Muscle of back (tissue), 13 donors: Measurements from ENCODE around the gene PFDN2. TPM values are rescaled to one million over a fixed set of nuclear protein-coding genes. Genes with fewer than 3 reads are reported as not detected.

ENCODE experiments used
- DNase-seq, 3 donors: peaks; one replicate each; pipeline versions ENCODE4 v3.0.0 to v3.0.0-alpha.2; 2013
- long read RNA-seq, 9 donors: transcript quantifications; one replicate each; lab custom pipeline, GENCODE V29; 2026
- polyA plus RNA-seq, 10 donors: library from polyadenylated mRNA; unstranded; fragments of 120-200 nt; gene quantifications; one replicate each; pipeline ENCODE4 v1.2.1, GENCODE V29; 2013; ENCODE audit not compliant: insufficient read length in 10 of 10

Gene PFDN2
- polyA plus RNA-seq: 10 to 100 TPM; 52.6 to 81.9 (median 62.9) TPM
- long read RNA-seq, donor 1, transcript PFDN2-201 (4 exons, 677 nt): major isoform, 45 of 74 reads
- long read RNA-seq, donor 1, partial matches to known transcripts: 28 of 74 reads
- long read RNA-seq, donor 1, other reads (novel, unspliced or antisense): 0 of 74 reads
- long read RNA-seq, donor 2, transcript PFDN2-201 (4 exons, 677 nt): major isoform, 24 of 33 reads
- long read RNA-seq, donor 2, partial matches to known transcripts: 8 of 33 reads
- long read RNA-seq, donor 2, other reads (novel, unspliced or antisense): 0 of 33 reads
- long read RNA-seq, donor 3, partial matches to known transcripts: 0 of 1 reads
- long read RNA-seq, donor 3, other reads (novel, unspliced or antisense): 0 of 1 reads
- long read RNA-seq, donor 4, transcript PFDN2-201 (4 exons, 677 nt): major isoform, 28 of 185 reads
- long read RNA-seq, donor 4, partial matches to known transcripts: 153 of 185 reads
- long read RNA-seq, donor 4, other reads (novel, unspliced or antisense): 0 of 185 reads
- long read RNA-seq, donor 5, transcript PFDN2-201 (4 exons, 677 nt): major isoform, 68 of 75 reads
- long read RNA-seq, donor 5, partial matches to known transcripts: 5 of 75 reads
- long read RNA-seq, donor 5, other reads (novel, unspliced or antisense): 0 of 75 reads
- long read RNA-seq, donor 6, transcript PFDN2-201 (4 exons, 677 nt): major isoform, 41 of 70 reads
- long read RNA-seq, donor 6, partial matches to known transcripts: 28 of 70 reads
- long read RNA-seq, donor 6, other reads (novel, unspliced or antisense): 0 of 70 reads
- long read RNA-seq, donor 7, transcript PFDN2-201 (4 exons, 677 nt): major isoform, 19 of 19 reads
- long read RNA-seq, donor 7, partial matches to known transcripts: 0 of 19 reads
- long read RNA-seq, donor 7, other reads (novel, unspliced or antisense): 0 of 19 reads
- long read RNA-seq, donor 8, transcript PFDN2-201 (4 exons, 677 nt): major isoform, 33 of 53 reads
- long read RNA-seq, donor 8, partial matches to known transcripts: 19 of 53 reads
- long read RNA-seq, donor 8, other reads (novel, unspliced or antisense): 0 of 53 reads
- long read RNA-seq, donor 9, transcript PFDN2-201 (4 exons, 677 nt): major isoform, 14 of 14 reads
- long read RNA-seq, donor 9, partial matches to known transcripts: 0 of 14 reads
- long read RNA-seq, donor 9, other reads (novel, unspliced or antisense): 0 of 14 reads

GRCh38 chr1:161117759-161118581 is at the start of gene PFDN2, which contains the start of gene NIT1:
TSS of gene PFDN2 (minus strand) at chr1:161118037. CDS start at chr1:161118026, 11 bp downstream.
TSS of gene NIT1 (plus strand) at chr1:161118105. CDS start at chr1:161118177, 72 bp downstream.
- peak; percentile 76 to 97 (median 94) for DNase-seq

DNA sequence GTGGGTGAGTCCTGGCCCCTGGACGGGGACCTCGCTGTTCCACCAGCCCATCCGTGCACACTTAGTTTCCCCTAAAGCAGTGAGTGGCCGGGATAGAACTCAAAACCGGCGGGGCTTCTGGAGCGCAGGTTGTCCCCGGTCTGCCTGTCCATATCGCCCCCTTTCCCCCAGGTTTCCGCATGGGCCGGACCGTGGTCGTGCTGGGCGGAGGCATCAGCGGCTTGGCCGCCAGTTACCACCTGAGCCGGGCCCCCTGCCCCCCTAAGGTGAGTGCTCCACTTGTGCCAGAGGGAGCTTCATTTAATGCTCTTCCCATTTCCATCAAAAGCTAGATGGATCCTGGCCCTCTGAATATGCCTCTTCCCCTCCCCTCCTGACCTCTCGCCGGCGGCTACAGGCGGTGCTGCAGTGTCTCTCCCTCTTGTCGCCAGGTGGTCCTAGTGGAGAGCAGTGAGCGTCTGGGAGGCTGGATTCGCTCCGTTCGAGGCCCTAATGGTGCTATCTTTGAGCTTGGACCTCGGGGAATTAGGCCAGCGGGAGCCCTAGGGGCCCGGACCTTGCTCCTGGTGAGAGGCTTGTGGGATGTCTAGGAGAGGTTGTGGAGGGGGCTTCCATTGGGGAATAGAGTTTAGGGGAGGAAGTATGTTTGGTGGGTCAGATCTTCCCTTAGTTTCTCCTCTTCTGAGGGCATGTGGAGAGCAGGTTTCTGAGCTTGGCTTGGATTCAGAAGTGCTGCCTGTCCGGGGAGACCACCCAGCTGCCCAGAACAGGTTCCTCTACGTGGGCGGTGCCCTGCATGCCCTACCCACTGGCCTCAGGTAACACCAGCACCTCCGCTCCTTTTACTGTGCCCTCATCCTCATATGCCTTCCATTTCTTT is 49.1 kb upstream of the PFDN2 start:
- peak in 1 of 3 donors; percentile 55 for DNase-seq

DNA sequence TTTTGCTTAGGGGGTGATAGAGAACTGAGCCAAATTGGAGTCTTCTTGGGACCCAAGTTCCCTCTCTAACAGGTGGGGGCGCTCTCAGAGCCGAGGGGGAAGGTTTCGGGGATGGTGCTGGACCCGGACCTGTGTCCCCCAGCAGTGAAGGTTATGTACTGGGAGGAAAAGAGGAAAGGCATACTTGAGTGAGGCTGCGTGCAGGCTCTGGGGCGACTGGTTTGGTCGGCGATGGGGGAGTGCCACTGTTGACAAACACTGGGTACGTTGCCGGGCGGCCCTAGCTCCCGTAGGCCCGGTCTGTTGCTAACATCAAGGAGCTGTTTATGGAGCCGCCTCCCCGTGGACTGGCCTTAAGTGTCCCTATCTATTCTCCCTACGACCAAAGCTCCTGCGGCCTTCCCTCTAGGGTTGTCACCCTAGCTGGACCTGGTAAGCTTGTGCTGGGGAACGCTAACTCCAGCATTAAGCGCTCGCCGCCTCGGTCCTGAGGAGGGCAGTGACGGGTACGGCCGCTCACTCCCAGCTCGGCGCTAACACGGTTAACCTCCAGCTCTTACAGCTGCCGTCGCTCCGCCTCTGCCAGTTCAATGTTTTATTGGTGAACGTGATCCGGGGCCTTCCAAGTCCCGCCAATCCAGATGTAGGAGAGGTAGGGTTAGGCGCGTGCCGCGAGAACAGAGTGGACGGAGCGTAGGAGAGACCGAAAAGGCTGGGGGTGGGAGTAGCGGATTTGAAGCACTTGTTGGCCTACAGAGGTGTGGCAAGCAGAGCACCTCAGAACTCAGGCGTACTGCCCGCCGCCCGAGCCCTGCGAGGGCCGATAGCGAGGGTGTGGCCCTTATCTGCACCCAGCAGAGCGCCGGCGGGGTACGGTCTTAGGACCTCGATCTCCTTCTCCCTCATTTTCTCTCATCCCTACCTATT is 48.2 kb upstream of the PFDN2 start, which contains the start of gene PPOX:
Gene PPOX, plus strand, starts transcription at position 685 of the 927 bp plus-strand sequence. CDS start 422 bp downstream, outside the sequence.
- DNase-seq: peak; percentile 97 to 99 (median 98)

DNA sequence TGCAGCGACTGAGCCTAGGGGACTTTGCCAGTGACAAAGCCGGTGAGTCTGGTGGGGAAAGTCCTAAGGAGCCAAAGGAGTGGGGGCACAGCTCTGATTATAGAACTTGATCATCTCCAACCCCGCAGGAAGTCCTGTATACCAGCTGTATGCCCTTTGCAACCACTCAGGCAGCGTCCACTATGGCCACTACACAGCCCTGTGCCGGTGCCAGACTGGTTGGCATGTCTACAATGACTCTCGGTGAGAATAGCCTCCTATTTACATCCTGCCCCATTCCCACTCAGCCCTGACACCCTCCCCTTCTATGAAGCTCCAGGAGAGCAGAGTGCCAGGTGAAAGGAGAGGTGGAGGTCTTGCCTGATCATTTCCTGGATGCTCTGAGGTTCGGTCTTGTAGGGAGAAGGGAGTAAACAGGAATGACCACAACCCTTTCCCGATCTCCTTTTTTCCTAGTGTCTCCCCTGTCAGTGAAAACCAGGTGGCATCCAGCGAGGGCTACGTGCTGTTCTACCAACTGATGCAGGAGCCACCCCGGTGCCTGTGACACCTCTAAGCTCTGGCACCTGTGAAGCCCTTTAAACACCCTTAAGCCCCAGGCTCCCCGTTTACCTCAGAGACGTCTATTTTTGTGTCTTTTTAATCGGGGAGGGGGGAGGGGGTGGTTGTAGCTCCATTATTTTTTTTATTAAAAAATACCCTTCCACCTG is 47.2 kb upstream of the PFDN2 start:
- no peak for DNase-seq

DNA sequence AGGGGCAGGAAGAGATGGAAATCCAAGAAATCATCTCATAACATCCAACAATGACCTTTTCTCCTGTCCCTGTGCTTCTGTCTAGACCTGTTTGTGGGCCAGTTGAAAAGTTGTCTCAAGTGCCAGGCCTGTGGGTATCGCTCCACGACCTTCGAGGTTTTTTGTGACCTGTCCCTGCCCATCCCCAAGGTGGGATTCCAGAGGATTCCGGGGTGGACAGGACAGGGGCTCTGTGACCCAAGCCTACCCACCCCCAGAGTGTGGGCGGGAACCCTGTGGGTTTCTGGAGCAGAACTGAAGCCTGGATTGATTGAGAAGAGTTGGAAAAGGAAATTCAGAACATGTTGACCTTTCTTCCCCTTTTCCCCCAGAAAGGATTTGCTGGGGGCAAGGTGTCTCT is 46.0 kb upstream of the PFDN2 start:
- no peak for DNase-seq

DNA sequence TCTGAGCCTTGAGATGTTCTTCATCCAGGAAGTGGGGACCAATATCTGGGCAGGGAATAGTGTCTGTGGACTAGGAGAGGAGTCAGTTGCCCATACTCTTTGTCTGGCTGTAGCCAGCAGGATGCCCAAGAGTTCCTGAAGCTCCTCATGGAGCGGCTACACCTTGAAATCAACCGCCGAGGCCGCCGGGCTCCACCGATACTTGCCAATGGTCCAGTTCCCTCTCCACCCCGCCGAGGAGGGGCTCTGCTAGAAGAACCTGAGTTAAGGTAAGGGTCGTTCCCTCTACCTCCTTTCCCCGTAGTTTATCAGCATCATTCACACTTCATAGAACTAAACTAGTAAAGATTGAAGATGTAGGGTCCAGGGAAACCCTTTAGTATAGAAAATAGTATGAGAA is 45.0 kb upstream of the PFDN2 start:
- DNase-seq: no peak

DNA sequence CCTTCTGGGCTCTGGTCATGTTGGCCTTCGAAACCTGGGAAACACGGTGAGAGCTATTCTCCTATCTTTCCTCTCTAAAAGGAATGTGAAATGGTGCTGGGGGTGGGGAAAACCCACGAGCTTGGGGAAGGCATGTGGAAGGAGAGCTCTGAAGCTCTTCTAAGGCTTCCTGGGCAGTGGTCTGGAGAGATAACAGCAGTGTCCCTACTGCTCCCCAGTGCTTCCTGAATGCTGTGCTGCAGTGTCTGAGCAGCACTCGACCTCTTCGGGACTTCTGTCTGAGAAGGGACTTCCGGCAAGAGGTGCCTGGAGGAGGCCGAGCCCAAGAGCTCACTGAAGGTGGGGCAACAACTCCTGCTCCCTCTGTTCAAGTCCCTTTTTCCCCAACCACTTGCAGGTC is 44.2 kb upstream of the PFDN2 start:
- DNase-seq: no peak

DNA sequence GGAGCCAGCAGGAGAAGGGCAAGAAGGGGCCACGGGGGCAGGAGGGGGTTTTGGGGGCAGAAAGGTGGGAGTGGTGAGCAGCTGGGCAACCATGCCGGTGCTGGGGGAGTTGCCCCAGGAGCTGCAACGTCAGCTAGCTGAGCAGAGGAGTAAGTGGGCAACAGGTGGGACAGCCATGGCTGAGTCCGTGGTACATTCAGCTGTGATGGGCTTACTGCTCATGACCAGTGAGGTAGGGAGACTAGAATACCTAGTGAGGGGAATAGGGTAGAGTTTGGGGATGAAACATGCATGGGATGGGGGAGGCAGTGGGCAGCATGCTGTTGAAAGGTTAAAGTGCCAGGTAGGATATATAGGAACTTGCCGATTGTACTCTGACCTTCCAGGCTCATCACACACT is 43.8 kb upstream of the PFDN2 start:
- DNase-seq: no peak

DNA sequence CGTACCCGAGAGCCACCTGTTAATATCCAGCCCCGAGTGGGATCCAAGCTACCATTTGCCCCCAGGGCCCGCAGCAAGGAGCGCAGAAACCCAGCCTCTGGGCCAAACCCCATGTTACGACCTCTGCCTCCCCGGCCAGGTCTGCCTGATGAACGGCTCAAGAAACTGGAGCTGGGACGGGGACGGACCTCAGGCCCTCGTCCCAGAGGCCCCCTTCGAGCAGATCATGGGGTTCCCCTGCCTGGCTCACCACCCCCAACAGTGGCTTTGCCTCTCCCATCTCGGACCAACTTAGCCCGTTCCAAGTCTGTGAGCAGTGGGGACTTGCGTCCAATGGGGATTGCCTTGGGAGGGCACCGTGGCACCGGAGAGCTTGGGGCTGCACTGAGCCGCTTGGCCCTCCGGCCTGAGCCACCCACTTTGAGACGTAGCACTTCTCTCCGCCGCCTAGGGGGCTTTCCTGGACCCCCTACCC is 42.9 kb upstream of the PFDN2 start:
- DNase-seq: no peak

GRCh38 chr1:161159913-161160243 is 42.0 kb upstream of the PFDN2 start:
- no peak for DNase-seq

GRCh38 chr1:161159087-161159912 is 41.5 kb upstream of the PFDN2 start, which contains the start of gene USP21:
TSS of gene USP21 (plus strand) at chr1:161159500. CDS start at chr1:161160641, 1,141 bp downstream.
- peak; percentile 92 to 97 (median 95) for DNase-seq

- DNase-seq: no peak
Measured at GRCh38 chr1:161158316-161159010, 40.6 kb upstream of the PFDN2 start.

DNA sequence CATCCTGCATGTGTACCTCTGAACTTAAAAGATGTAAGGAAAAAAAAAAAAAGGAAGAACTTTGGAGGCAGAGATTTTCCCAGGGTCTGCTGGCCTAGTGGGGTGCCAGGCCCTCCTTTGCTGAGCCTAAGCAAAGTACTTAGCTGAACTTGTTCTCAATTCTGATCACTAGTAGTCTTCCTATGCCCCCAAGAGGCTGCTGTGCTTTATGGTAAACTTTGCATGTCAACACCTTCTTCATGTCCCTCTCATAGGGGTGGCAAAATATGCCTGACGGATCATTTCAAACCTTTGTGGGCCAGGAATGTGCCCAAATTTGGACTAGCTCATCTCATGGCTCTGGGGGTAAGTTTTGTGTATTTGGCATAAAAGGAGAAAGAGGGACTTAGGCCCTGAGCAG is 40.0 kb upstream of the PFDN2 start:
- DNase-seq: no peak

DNA sequence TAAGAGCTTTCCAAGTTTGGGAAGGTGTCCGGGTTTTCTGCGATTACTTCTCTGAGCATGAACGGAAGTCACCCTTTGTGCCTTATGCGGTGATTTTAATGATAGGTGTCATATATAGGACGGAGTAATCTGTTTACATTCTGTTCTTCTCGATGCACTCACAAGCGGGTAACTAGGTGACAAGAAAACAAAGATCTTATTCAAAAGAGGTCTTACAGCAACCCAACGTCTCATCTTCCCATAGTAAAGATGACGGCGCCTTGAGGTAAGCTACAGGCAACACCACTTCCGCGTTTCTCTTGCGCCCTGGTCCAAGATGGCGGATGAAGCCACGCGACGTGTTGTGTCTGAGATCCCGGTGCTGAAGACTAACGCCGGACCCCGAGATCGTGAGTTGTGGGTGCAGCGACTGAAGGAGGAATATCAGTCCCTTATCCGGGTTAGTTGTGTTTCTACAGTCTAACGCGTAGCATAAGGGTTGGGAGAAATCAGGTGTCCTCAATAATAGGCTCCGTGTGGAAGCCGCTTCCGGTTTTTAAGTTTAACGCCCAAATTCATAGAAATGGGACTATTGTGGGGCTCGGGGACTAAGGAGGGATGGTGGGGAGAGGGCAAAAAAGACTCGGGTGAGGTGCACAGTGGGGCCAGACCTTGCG is 36.0 kb upstream of the PFDN2 start, which contains the start of gene UFC1:
Gene UFC1, plus strand, starts transcription at position 297 of the 656 bp plus-strand sequence. Its CDS starts 20 bp downstream, at position 317.
- peak; percentile 88 to 97 (median 91) for DNase-seq

DNA sequence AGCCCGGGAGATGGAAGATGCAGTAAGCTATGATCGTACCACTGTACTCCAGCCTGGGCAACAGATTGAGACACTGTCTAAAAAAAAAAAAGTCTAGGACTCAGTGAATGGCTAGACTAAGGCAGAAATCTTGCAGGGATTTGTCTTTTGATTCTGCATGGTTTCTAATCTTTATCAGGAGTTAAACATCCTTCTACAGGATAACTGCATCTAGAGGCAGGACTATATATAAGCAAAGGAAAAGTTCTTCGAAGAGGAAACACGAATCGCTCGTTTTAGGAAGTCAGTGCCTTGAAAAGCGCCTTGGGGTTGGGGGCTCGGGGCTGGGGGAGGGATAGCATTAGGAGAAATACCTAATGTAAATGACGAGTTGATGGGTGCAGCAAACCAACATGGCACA is 35.3 kb upstream of the PFDN2 start:
- peak in 1 of 3 donors; percentile 21 for DNase-seq
